Left lobe of liver (tissue), 2 donors: ENCODE results near the gene PALMD. TPM values are rescaled to one million over a fixed set of nuclear protein-coding genes. Genes with fewer than 3 reads are reported as not detected.

Experiments used
- ATAC-seq: fragments of 200-7000 bp; cut with Tn5 transposase; one replicate; pipeline ENCODE4 v1.9.1; 2020; ENCODE audit warnings: mild to moderate bottlenecking, moderate library complexity
- DNase-seq: peaks from one replicate; pipeline ENCODE4 v3.0.0-alpha.2; 2020; ENCODE audit warnings: low spot score
- total RNA-seq: library from RNA; stranded (reverse); gene quantifications from one replicate; pipeline ENCODE4 v1.2.1, GENCODE V29; 2021
- donor health status: DM: no; HTN: no; CAD: no; lungs with moderate emphysema.
- donor health status: DM: no; HTN: yes; CAD: no.

The PALMD gene
- total RNA-seq, 1 donor from 2014 or later, result 17.1 TPM

GRCh38 chr1:99657213-99658030 lies 11.5 kb downstream of the PALMD start:
- DNase-seq, result no peak
- ATAC-seq, result peak; percentile 25

GRCh38 chr1:99658031-99658290 lies 12.0 kb downstream of the PALMD start:
- no peak for ATAC-seq
- no peak for DNase-seq

GRCh38 chr1:99659755-99660210 lies 13.9 kb downstream of the PALMD start:
- ATAC-seq (peak; percentile 38), DNase-seq (no peak)

GRCh38 chr1:99660496-99660895 lies 14.6 kb downstream of the PALMD start:
- no peak for ATAC-seq

GRCh38 chr1:99661780-99662179 lies 15.9 kb downstream of the PALMD start:
- ATAC-seq, result peak; percentile 46
- DNase-seq, result no peak

More at GRCh38 chr1:99660496-99660895, 14.6 kb downstream of the PALMD start:
- no peak for DNase-seq

- ATAC-seq, result peak; percentile 55
Measured at GRCh38 chr1:99662539-99663080, 16.7 kb downstream of the PALMD start.

GRCh38 chr1:99663501-99663900 lies 17.6 kb downstream of the PALMD start:
- DNase-seq, result no peak

More at GRCh38 chr1:99662539-99663080, 16.7 kb downstream of the PALMD start:
- no peak for DNase-seq

GRCh38 chr1:99665212-99665611 lies 19.3 kb downstream of the PALMD start:
- ATAC-seq, result no peak
- DNase-seq, result no peak

More at GRCh38 chr1:99663501-99663900, 17.6 kb downstream of the PALMD start:
- ATAC-seq, result no peak

- ATAC-seq (no peak), DNase-seq (no peak)
Measured at GRCh38 chr1:99669376-99669775, 23.5 kb downstream of the PALMD start.

- ATAC-seq (no peak), DNase-seq (no peak)
Measured at GRCh38 chr1:99669821-99670220, 23.9 kb downstream of the PALMD start.

- DNase-seq (no peak), ATAC-seq (no peak)
Measured at GRCh38 chr1:99670583-99670982, 24.7 kb downstream of the PALMD start.

- DNase-seq (no peak), ATAC-seq (no peak)
Measured at GRCh38 chr1:99672038-99672437, 26.1 kb downstream of the PALMD start.

GRCh38 chr1:99672530-99673213 lies 26.8 kb downstream of the PALMD start:
- peak; percentile 92 for ATAC-seq

GRCh38 chr1:99673315-99673714 lies 27.4 kb downstream of the PALMD start:
- ATAC-seq (no peak), DNase-seq (no peak)

More at GRCh38 chr1:99672530-99673213, 26.8 kb downstream of the PALMD start:
- DNase-seq, result peak; percentile 78

GRCh38 chr1:99674115-99675064 lies 28.5 kb downstream of the PALMD start:
- ATAC-seq (no peak), DNase-seq (no peak)

GRCh38 chr1:99675292-99675691 lies 29.4 kb downstream of the PALMD start:
- ATAC-seq (no peak), DNase-seq (no peak)

GRCh38 chr1:99675994-99676393 lies 30.1 kb downstream of the PALMD start:
- DNase-seq (peak; percentile 61), ATAC-seq (peak; percentile 85)

GRCh38 chr1:99676876-99677275 lies 31.0 kb downstream of the PALMD start:
- ATAC-seq (no peak), DNase-seq (no peak)

- DNase-seq (no peak), ATAC-seq (no peak)
Measured at GRCh38 chr1:99677416-99677815, 31.5 kb downstream of the PALMD start.

GRCh38 chr1:99680270-99680669 lies 34.4 kb downstream of the PALMD start:
- no peak for ATAC-seq
- DNase-seq, result no peak

- ATAC-seq, result no peak
Measured at GRCh38 chr1:99681583-99681982, 35.7 kb downstream of the PALMD start.

More at GRCh38 chr1:99681583-99681982, 35.7 kb downstream of the PALMD start:
- no peak for DNase-seq
